NB4 (cell line): Measurements from ENCODE around the gene CNNM1.

Experiments used
- DNase-seq: peaks from one replicate; pipeline ENCODE4 v3.0.0; 2010; ENCODE audit warnings: low read depth
- H3K4me3 ChIP-seq: one replicate; pipeline ENCODE4 v1.5.1; 2011; ENCODE audit warnings: mild to moderate bottlenecking, low read depth, low read length, moderate library complexity
- CTCF ChIP-seq: IDR thresholded peaks from one replicate; pipeline ENCODE4 v1.5.1; 2012; ENCODE audit warnings: low read depth, low read length
- MAX ChIP-seq: IDR thresholded peaks from 2 replicates; pipeline ENCODE4 v1.6.1; 2011; ENCODE audit warnings: low read depth, low read length
- MYC ChIP-seq: IDR thresholded peaks from 2 replicates; pipeline ENCODE4 v1.6.1; 2011; ENCODE audit warnings: low read depth, low read length
- POLR2A ChIP-seq: IDR thresholded peaks from 2 replicates; pipeline ENCODE4 v1.6.1; 2011; ENCODE audit warnings: mild to moderate bottlenecking; ENCODE audit not compliant: insufficient read length; ENCODE audit errors: extremely low read depth

The CNNM1 gene

GRCh38 chr10:99329304-99329553 is at the start of gene CNNM1:
Gene CNNM1, plus strand, starts transcription at chr10:99329356. Its CDS starts 32 bp downstream, at chr10:99329388.
- TF ChIP-seq MYC, result no peak
- no peak for TF ChIP-seq CTCF
- TF ChIP-seq POLR2A, result no peak
- TF ChIP-seq MAX, result no peak
- no peak within 1 kb of the TSS for H3K4me3 ChIP-seq
- no peak for DNase-seq

GRCh38 chr10:99279626-99280111 is 49.5 kb upstream of the CNNM1 start:
- no peak for DNase-seq
- no peak overlapping the region for H3K4me3 ChIP-seq
- TF ChIP-seq POLR2A, result no peak
- TF ChIP-seq MYC, result no peak

GRCh38 chr10:99280472-99280871 is 48.7 kb upstream of the CNNM1 start:
- DNase-seq, result no peak

GRCh38 chr10:99285881-99286280 is 43.3 kb upstream of the CNNM1 start:
- H3K4me3 ChIP-seq, result no peak overlapping the region
- TF ChIP-seq POLR2A (no peak), MYC (no peak), CTCF (no peak), MAX (no peak)
- no peak for DNase-seq

More at GRCh38 chr10:99280472-99280871, 48.7 kb upstream of the CNNM1 start:
- TF ChIP-seq MAX (no peak), MYC (no peak), POLR2A (no peak), CTCF (no peak)
- no peak overlapping the region for H3K4me3 ChIP-seq

- TF ChIP-seq CTCF, result no peak
- no peak for TF ChIP-seq POLR2A
- TF ChIP-seq MAX, result no peak
- TF ChIP-seq MYC, result no peak
- no peak overlapping the region for H3K4me3 ChIP-seq
- no peak for DNase-seq
Observed at GRCh38 chr10:99290306-99290705, 38.9 kb upstream of the CNNM1 start.

- DNase-seq, result no peak
- TF ChIP-seq POLR2A, result no peak
- no peak for TF ChIP-seq MAX
- TF ChIP-seq CTCF, result no peak
- TF ChIP-seq MYC, result no peak
- H3K4me3 ChIP-seq, result no peak overlapping the region
Observed at GRCh38 chr10:99292159-99292558, 37.0 kb upstream of the CNNM1 start.
